HepG2 (cell line): Measurements from ENCODE around the gene PNKD. TPM values are rescaled to one million over a fixed set of nuclear protein-coding genes. Genes with fewer than 3 reads are reported as not detected.
A peak's percentile ranks its signal among the peaks of the same experiment; 100 is the strongest.

ENCODE experiments used
- ATF3 ChIP-seq: sonication (generic); formaldehyde crosslinking; IDR thresholded peaks from 2 replicates; pipeline ENCODE4 v1.4.0; 2020; ENCODE audit warnings: missing genetic modification reagents
- BORCS8-MEF2B ChIP-seq: sonication (generic); formaldehyde crosslinking; IDR thresholded peaks from 2 replicates; pipeline ENCODE4 v1.8.0; 2022; ENCODE audit warnings: mild to moderate bottlenecking, missing genetic modification reagents
- CERS6 ChIP-seq: sonication (generic); formaldehyde crosslinking; IDR thresholded peaks from 2 replicates; pipeline ENCODE4 v1.5.0; 2020; ENCODE audit warnings: missing genetic modification reagents
- CHD4 ChIP-seq: fragments of 200-600 bp; sonication (generic); IDR thresholded peaks from 2 replicates; pipeline ENCODE4 v1.7.0; 2017; ENCODE audit warnings: mild to moderate bottlenecking, low read length, borderline replicate concordance
- DZIP1 ChIP-seq: sonication (generic); formaldehyde crosslinking; IDR thresholded peaks from 2 replicates; pipeline ENCODE4 v1.5.0; 2020; ENCODE audit warnings: mild to moderate bottlenecking, missing genetic modification reagents
- ETV5 ChIP-seq: IDR thresholded peaks from 2 replicates; pipeline ENCODE4 v1.6.1; 2018; ENCODE audit warnings: missing biosample characterization, missing genetic modification reagents, inconsistent platforms, borderline replicate concordance
- FOXJ3 ChIP-seq: sonication (generic); formaldehyde crosslinking; IDR thresholded peaks from 2 replicates; pipeline ENCODE4 v1.4.0; 2020; ENCODE audit warnings: missing genetic modification reagents, mild to moderate bottlenecking, borderline replicate concordance
- HNRNPL ChIP-seq: fragments of 200-400 bp; formaldehyde crosslinking; IDR thresholded peaks from 2 replicates; pipeline ENCODE4 v1.6.1; 2017; ENCODE audit warnings: mild to moderate bottlenecking, low read depth, low read length
- KMT2B ChIP-seq: IDR thresholded peaks from 2 replicates; pipeline ENCODE4 v1.6.1; 2016; ENCODE audit warnings: missing genetic modification reagents, missing compliant biosample characterization
- MEIS2 ChIP-seq: sonication (generic); formaldehyde crosslinking; IDR thresholded peaks from 2 replicates; pipeline ENCODE4 v1.9.0; 2021; ENCODE audit warnings: mild to moderate bottlenecking, missing genetic modification reagents
- PHF21A ChIP-seq: sonication (generic); formaldehyde crosslinking; IDR thresholded peaks from 2 replicates; pipeline ENCODE4 v1.5.0; 2020; ENCODE audit warnings: mild to moderate bottlenecking, missing genetic modification reagents
- PLSCR1 ChIP-seq: sonication (generic); formaldehyde crosslinking; IDR thresholded peaks from 2 replicates; pipeline ENCODE4 v1.5.0; 2020; ENCODE audit warnings: missing genetic modification reagents, mild to moderate bottlenecking, borderline replicate concordance
- PRDM10 ChIP-seq: sonication (generic); formaldehyde crosslinking; IDR thresholded peaks from 2 replicates; pipeline ENCODE4 v1.4.0; 2020; ENCODE audit warnings: low read depth, missing genetic modification reagents
- SATB2 ChIP-seq: sonication (generic); formaldehyde crosslinking; IDR thresholded peaks from 2 replicates; pipeline ENCODE4 v1.5.0; 2020; ENCODE audit warnings: missing genetic modification reagents
- ZNF17 ChIP-seq: sonication (generic); formaldehyde crosslinking; IDR thresholded peaks from 2 replicates; pipeline ENCODE4 v1.5.0; 2020; ENCODE audit warnings: mild to moderate bottlenecking, missing genetic modification reagents
- ZNF512 ChIP-seq: sonication (generic); formaldehyde crosslinking; IDR thresholded peaks from 2 replicates; pipeline ENCODE4 v1.4.0; 2020; ENCODE audit warnings: mild to moderate bottlenecking, missing genetic modification reagents
- ZNF629 ChIP-seq: sonication (generic); formaldehyde crosslinking; conservative IDR thresholded peaks from 2 replicates; pipeline ENCODE4 v1.5.0; 2020; ENCODE audit warnings: missing genetic modification reagents
- polyA plus RNA-seq, 8 experiments: library from polyadenylated mRNA; depleted of rRNA in 3 of 8; stranded (reverse) in 7 of 8; unstranded in 1 of 8; fragments of >200 nt; fragmentation: Illumina TruSeq in 4 of 8; extraction: Trizol in 4 of 8; gene quantifications; 2 replicates each; pipeline versions ENCODE4 v1.2.1 to v1.2.3, GENCODE V29; 2011 to 2016; ENCODE audit warnings: low read depth in 4 of 8, missing spikeins in 1 of 8, mixed read lengths in 1 of 8; ENCODE audit not compliant: insufficient read depth in 1 of 8
- total RNA-seq, 5 experiments: library from RNA; depleted of rRNA; stranded (reverse); fragments of >200 nt; fragmentation: Illumina TruSeq; extraction: Trizol; gene quantifications; 2 replicates each; pipeline ENCODE4 v1.2.3, GENCODE V29; 2016; ENCODE audit warnings: low read depth in 1 of 5

Gene PNKD
- total and polyA plus RNA-seq, 2 of the 13 experiments (the other 11 are each of a cell fraction or from before 2014, with no cell fraction given): 55.9 to 80.4 TPM

GRCh38 chr2:218395826-218396687 lies 125.7 kb downstream of the PNKD start (continued):
- peak; percentile 80; the same call in 1 of the 2 replicates for TF ChIP-seq CERS6 (CRISPR knock-in tag)
- peak; percentile 70; the same call in 1 of the 2 replicates for TF ChIP-seq PRDM10 (CRISPR knock-in tag)
- peak; percentile 96 for TF ChIP-seq PHF21A (CRISPR knock-in tag)
- peak; percentile 87 for TF ChIP-seq KMT2B (CRISPR knock-in tag)
- no peak for TF ChIP-seq ZNF512 (CRISPR knock-in tag)
- peak; percentile 75; the same call in 1 of the 2 replicates for TF ChIP-seq CHD4
- peak; percentile 84; the same call in 1 of the 2 replicates for TF ChIP-seq DZIP1
- TF ChIP-seq BORCS8-MEF2B (CRISPR knock-in tag): peak; percentile 92
- TF ChIP-seq HNRNPL: peak; percentile 49; the same call in 1 of the 2 replicates
- peak; percentile 88; the same call in 1 of the 2 replicates for TF ChIP-seq ETV5 (CRISPR knock-in tag)
- peak; percentile 86 for TF ChIP-seq FOXJ3 (CRISPR knock-in tag)
- TF ChIP-seq ZNF629: peak; percentile 91
- no peak for TF ChIP-seq PLSCR1 (CRISPR knock-in tag)
- TF ChIP-seq ZNF17 (CRISPR knock-in tag): 0 out of 2 replicates have a peak, but pooled peaks have one; percentile 71
- TF ChIP-seq ATF3 (CRISPR knock-in tag): peak; percentile 28; the same call in 1 of the 2 replicates
- TF ChIP-seq MEIS2 (CRISPR knock-in tag): peak; percentile 75
- peak; percentile 88; the same call in 1 of the 2 replicates for TF ChIP-seq SATB2 (CRISPR knock-in tag)
